SK-N-MC (cell line): Measurements from ENCODE around the gene FH.

Experiments used
- DNase-seq: peaks from one replicate; pipeline ENCODE4 v3.0.0-alpha.2; 2011; ENCODE audit warnings: low read depth, low spot score
- H3K27ac ChIP-seq: fragments of 200-600 bp; sonication (generic); 2 replicates; pipeline ENCODE4 v1.5.1; 2016; ENCODE audit warnings: mixed run types
- H3K36me3 ChIP-seq: fragments of 200-600 bp; sonication (generic); 2 replicates; pipeline ENCODE4 v1.6.1; 2017; ENCODE audit warnings: antibody characterized with exemption, low read length, mixed read lengths; ENCODE audit not compliant: insufficient read depth
- H3K4me3 ChIP-seq: fragments of 200-600 bp; sonication (generic); 2 replicates; pipeline ENCODE4 v1.5.1; 2016
- H3K9ac ChIP-seq: fragments of 200-600 bp; sonication (generic); 2 replicates; pipeline ENCODE4 v1.8.0; 2017; ENCODE audit warnings: mixed run types, mixed read lengths; ENCODE audit not compliant: insufficient read length
- H3K9me3 ChIP-seq: fragments of 200-600 bp; sonication (generic); 2 replicates; pipeline ENCODE4 v1.6.1; 2017; ENCODE audit warnings: low read depth, mild to moderate bottlenecking, antibody characterized with exemption, low read length, moderate library complexity, mixed read lengths
- EZH2 ChIP-seq: fragments of 200-600 bp; sonication (generic); IDR thresholded peaks from one replicate; pipeline ENCODE4 v1.6.1; 2017; ENCODE audit warnings: antibody characterized with exemption
- FOXP2 ChIP-seq: optimal IDR thresholded peaks from 2 replicates; pipeline ENCODE3; 2011; ENCODE audit warnings: mild to moderate bottlenecking, moderate library complexity; ENCODE audit not compliant: insufficient read depth; ENCODE audit errors: extremely low read length, control extremely low read depth
- POLR2AphosphoS5 ChIP-seq: IDR thresholded peaks from 2 replicates; pipeline ENCODE4 v1.6.1; 2012; ENCODE audit warnings: mild to moderate bottlenecking, low read depth, low read length, borderline replicate concordance

Gene FH

DNA sequence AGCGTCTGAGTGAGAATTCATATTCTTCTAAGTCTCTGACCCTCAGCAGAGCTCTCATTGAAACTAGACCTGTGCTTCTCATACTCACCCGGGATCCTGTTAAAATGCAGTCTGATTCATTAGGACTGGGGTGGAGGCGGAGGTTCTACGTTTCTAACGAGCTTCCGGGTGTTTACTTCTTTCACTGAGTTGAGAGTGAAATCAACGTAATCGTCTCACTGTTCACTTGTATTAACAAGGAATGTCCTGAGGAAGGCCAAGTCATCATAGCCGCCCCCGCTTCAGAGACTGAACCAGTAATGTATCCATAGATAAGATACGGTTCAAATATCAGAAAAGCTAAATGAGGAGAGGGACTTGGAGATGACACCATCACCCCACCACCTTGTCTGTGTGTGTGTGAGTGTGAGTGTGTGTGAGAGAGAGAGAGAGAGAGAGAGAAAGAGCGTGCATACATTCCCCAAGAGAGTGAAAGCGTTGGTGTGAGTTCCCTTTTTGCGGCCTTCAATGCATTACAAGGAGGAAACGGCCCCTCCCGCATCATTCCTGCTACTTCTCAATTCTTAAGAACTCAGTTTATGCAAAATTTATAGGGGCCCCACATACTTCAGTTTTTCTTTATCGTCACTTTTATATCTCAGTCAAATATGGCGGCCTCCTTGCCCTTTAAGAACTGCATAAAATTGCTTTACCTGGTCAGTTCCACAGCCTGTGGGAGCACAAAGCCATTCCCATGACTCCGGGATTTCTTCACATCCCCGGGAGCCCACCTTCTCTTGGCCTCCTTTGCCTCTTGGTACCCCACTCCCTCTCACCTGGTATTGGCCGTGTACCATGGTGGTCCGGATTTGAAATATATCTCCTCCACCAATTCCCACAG, 32.4 kb upstream of the FH start:
- no peak overlapping the region for H3K4me3 ChIP-seq
- TF ChIP-seq POLR2AphosphoS5 (no peak), EZH2 (no peak), FOXP2 (no peak)
- no peak for DNase-seq

DNA sequence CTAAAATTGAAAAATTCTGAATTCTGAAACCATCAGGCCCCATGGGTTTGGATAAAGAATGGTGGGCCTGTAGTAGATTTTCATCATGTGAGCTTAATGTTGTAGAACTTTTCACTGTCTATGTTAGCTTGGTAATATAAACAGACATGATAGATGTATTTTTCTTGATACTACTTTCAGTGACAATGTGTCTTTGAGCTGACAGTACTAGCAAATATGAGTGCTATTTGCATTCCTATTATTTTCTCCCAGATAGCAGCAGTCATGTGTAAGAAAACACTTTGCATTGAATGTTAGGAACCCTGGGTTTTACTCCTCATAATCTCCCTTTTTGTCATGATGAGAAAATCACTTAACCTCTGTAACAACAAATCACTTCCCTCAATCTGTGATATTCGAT, 30.8 kb upstream of the FH start:
- H3K36me3 ChIP-seq, result peaks cover 75% of the 10 kb centered on the region
- peak overlapping the region; percentile 14 for H3K9ac ChIP-seq
- no peak for DNase-seq
- no peak for TF ChIP-seq POLR2AphosphoS5
- TF ChIP-seq FOXP2, result no peak
- TF ChIP-seq EZH2, result no peak
- H3K4me3 ChIP-seq, result no peak overlapping the region
- peak overlapping the region; percentile 57; the same call in 1 of the 2 replicates for H3K27ac ChIP-seq
- H3K9me3 ChIP-seq, result no peaks in the 10 kb centered on the region; the same call in 1 of the 2 replicates

More for the DNA sequence above, 32.4 kb upstream of the FH start:
- Histone ChIP-seq H3K27ac (peak overlapping the region; percentile 98), H3K9me3 (no peaks in the 10 kb centered on the region), H3K36me3 (peaks cover 70% of the 10 kb centered on the region), H3K9ac (no peak overlapping the region)

DNA sequence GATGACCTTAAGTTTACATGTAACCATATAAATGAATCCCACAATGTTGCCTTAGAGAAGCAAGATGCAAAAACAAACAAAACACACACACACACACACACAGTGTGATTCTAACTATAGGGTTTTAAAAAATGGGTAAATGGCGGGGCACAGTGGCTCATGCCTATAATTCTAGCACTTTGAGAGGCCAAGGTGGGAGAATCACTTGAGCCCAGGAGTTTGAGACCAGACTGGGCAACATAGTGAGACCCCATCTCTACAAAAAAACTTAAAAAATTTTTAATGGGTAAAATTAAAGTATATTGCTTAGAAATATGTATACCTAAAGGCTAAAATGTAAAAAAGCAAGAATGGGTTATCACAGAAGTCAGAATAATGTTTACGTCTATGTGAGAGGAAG, 28.5 kb upstream of the FH start:
- Histone ChIP-seq H3K36me3 (peaks cover 86% of the 10 kb centered on the region), H3K4me3 (no peak overlapping the region)
- TF ChIP-seq POLR2AphosphoS5 (no peak), FOXP2 (no peak), EZH2 (no peak)

DNA sequence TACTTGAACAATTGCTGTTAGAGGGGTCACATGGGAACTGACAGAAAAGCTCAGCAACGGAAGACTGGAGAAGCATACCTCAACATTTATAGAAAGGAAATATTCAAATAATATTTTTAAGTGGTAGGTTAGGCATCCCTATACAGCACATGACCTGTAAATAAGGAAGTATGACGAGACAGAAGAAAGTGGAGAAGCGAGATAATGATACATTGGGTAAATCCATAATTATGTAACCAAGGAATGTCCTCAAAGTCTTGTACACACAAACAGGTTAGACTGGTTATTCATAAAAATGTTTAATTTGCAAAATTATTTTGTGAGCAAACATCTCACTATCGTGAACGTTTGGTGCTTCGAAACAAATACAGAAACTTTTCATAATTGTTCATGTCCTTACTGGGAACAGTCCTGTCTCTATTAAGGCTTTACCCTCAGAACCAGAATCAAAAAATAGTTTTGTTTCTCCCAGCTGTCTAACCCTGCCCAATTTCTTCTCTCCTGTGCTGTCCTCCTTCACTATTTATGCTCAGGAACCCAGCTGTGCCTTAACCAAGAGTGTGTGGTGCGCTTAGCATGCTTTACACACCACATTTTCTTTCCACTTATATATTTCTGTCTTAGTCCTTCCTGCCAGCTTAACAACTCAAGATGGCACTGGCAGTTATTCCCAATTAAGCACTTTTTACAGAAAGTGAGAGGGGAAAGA, 22.8 kb upstream of the FH start:
- no peak for TF ChIP-seq EZH2
- Histone ChIP-seq H3K27ac (peak overlapping the region; percentile 71), H3K9me3 (peaks cover 3% of the 10 kb centered on the region; the same call in 1 of the 2 replicates), H3K4me3 (no peak overlapping the region), H3K9ac (no peak overlapping the region), H3K36me3 (peaks cover 73% of the 10 kb centered on the region)
- DNase-seq, result no peak

More for the DNA sequence above, 28.5 kb upstream of the FH start:
- Histone ChIP-seq H3K9ac (no peak overlapping the region), H3K9me3 (peaks cover 3% of the 10 kb centered on the region; the same call in 1 of the 2 replicates), H3K27ac (no peak overlapping the region)
- DNase-seq, result no peak

DNA sequence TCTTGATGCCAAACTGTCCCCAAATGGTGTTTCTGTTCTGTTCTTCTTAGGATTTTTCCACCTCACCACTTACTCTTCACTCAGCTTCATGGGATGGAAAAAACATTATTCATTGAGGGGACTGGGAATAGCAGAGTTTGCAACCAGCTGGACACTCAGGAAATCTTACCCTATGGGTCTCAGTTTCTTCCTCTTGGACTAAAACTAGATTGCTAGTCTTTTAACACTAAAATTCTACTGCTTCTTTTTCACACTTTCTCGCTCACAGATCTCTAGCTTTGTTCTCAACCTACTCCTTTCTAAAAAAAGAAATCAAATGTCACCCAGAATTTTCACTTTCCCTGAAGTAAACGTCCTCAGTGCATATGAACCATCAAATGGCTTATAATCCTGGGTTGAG, 17.4 kb upstream of the FH start:
- Histone ChIP-seq H3K4me3 (no peak overlapping the region), H3K36me3 (peaks cover 41% of the 10 kb centered on the region), H3K9me3 (no peaks in the 10 kb centered on the region), H3K27ac (no peak overlapping the region), H3K9ac (no peak overlapping the region)
- no peak for DNase-seq
- TF ChIP-seq POLR2AphosphoS5 (no peak), FOXP2 (no peak), EZH2 (no peak)

DNA sequence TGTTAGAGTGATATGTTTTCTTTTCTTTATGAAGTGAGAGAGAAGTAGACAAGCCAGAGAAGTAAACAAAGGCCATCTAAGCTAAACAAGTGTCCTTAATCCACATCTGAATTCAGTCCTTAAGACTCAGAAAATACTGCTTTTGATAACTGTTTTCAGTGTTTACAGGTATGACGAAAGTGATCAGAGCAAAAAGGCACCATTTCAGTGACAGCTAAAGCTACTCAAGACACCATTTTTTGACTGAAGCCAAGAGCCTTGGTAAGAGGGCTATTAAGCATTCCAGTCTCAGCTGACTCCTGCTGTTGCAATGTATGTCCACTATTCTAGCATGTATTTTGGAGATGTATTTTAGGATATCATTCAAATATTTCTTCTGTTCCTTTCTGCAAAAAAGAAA, 16.7 kb upstream of the FH start:
- DNase-seq, result no peak
- Histone ChIP-seq H3K9ac (peak overlapping the region; percentile 28), H3K9me3 (no peaks in the 10 kb centered on the region), H3K36me3 (peaks cover 39% of the 10 kb centered on the region), H3K27ac (peak overlapping the region; percentile 93), H3K4me3 (peak overlapping the region; percentile 90; the same call in 1 of the 2 replicates)
- TF ChIP-seq POLR2AphosphoS5, result no peak
- TF ChIP-seq EZH2, result no peak
- TF ChIP-seq FOXP2, result no peak

DNA sequence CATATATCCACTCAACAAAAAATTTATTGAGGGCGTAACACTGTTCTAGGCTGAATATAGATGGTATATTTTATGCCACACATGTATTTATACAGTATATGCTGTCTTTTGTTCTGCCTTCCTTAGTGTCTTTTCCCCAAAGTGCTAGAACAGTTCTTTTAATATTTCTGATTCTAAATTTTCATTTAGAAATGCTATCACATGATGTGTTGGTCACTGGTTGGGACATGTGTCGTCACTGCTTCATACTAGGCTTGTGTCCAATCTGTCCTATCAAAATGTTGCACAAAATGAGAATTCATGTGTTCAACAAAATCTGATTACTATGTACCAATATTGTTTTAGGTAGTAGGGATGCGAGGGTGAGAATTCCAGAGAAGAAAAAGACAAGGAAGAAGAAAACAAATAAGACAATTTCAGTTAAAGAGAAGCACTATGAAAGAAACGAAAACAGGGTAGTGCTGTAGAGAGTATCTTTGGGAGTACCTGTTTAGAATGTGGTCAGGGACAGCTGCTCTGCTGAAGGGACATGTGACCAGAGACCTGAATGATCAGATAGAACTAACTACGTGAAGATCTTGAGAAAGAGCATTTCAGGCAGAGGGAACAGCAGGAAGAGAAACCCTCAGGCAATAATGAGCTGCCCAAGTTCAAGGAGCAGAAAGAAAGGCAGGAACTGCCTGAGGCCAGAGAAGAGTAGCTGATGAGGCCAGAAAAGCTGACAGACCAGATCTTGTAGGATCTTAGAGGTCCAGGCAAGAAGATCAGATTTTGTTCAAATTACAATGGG, 14.0 kb upstream of the FH start:
- H3K9me3 ChIP-seq, result no peaks in the 10 kb centered on the region
- peak overlapping the region; percentile 90 for H3K4me3 ChIP-seq
- peaks cover 27% of the 10 kb centered on the region for H3K36me3 ChIP-seq
- no peak for DNase-seq
- no peak for TF ChIP-seq EZH2
- TF ChIP-seq FOXP2, result no peak
- TF ChIP-seq POLR2AphosphoS5, result peak; percentile 44
- H3K9ac ChIP-seq, result peak overlapping the region; percentile 92
- peak overlapping the region; percentile 93 for H3K27ac ChIP-seq

DNA sequence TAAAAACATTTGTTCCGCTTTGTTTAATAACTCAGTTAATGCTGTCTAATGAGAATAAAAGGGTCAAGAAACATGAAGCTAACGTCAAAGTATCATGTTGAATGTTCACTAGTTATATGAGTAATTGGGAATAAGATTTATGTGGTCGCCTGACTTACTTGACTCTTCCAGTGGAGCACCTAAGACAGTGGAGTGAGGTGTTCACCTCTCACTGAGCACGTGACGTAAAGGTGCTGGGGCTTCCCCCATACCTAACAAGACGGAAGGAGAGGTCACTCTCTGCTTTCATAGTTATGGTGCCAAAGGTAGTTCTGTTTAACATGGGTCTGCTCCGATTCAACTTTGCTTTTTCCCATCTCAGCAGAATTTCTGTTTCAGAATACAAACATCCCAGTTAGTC, 13.3 kb upstream of the FH start:
- no peaks in the 10 kb centered on the region for H3K9me3 ChIP-seq
- peak overlapping the region; percentile 90 for H3K4me3 ChIP-seq
- H3K27ac ChIP-seq, result peak overlapping the region; percentile 93
- H3K9ac ChIP-seq, result peak overlapping the region; percentile 92
- DNase-seq, result no peak
- peaks cover 20% of the 10 kb centered on the region for H3K36me3 ChIP-seq
- no peak for TF ChIP-seq EZH2
- TF ChIP-seq FOXP2, result no peak
- TF ChIP-seq POLR2AphosphoS5, result no peak; the same call in 1 of the 2 replicates
